ENCODE measurements around the gene OPRD1. TPM values are rescaled to one million over a fixed set of nuclear protein-coding genes. Genes with fewer than 3 reads are reported as not detected.
A peak's percentile ranks its signal among the peaks of the same experiment; 100 is the strongest.

The OPRD1 gene
- polyA plus RNA-seq, 1 experiment: not detected

DNA sequence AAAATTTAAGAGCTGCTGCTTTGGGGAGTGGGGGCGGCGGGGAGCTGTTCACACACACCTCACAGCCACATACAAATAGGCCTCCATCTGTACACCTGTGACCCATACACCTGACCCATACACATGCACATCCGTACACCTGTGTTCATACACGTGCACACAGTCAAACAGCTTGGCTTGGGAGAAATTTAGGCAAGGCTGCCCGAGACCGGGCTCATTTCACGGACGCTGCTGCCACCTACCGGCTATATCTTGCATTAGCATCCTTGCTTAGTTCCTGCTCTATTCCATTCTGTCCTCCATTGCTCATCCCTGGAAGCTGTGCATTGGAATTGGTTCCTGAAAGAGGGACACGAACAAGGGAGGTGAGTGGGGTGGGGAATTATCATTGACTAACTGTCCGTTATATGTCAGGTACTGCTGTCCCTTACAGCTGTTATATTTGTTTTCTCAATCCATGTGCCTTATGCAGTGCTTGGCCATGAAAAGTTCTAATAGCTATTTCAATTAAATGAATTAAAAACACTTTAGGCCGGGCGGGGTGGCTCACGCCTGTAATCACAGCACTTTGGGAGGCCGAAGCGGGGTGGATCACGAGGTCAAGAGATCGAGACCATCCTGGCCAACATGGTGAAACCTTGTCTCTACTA, 65.3 kb downstream of the OPRD1 start:
- POLR2A ChIA-PET: no interaction called here

DNA sequence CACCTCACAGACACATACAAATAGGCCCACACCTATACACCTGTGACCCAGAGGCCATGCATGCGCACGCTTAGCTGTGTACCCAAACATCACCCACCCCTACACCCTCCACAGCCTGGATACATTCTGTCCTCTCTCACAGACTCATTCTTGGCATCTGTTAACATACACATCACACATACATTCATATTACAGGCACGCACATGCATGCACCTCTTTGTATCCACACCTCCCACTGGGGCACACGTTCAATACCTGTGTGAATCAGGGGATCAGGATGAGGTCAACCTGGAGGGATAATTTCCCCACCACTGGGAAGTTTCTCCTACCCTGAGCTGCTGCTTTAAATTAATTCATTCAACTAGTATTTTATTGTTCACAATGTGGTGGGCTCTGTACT, 66.8 kb downstream of the OPRD1 start:
- Histone ChIP-seq H3K36me3 (ENCODE audit: control insufficient read depth, insufficient read depth, low read length) (no peaks in the 10 kb centered on the region), H3K27me3 (ENCODE audit: control insufficient read depth, insufficient read depth, low read length) (no peaks in the 10 kb centered on the region), H3K4me3 (ENCODE audit: low read depth, low read length) (no peak overlapping the region)
- POLR2A ChIA-PET: interaction anchor here (0.6 kb wide), 1 partner anchor 145 kb away, joined by 4 read pairs; no protein-coding TSS in a partner anchor
- CTCF ChIA-PET: interaction anchor here (0.6 to 11.1 kb wide), 10 partner anchors 11 to 322 kb away, joined by 3 to 369 read pairs (median 10); partner anchors contain the start of gene SRSF4
- DNase-seq (ENCODE audit: low read depth): no peak
- TF ChIP-seq, protein P1, sequence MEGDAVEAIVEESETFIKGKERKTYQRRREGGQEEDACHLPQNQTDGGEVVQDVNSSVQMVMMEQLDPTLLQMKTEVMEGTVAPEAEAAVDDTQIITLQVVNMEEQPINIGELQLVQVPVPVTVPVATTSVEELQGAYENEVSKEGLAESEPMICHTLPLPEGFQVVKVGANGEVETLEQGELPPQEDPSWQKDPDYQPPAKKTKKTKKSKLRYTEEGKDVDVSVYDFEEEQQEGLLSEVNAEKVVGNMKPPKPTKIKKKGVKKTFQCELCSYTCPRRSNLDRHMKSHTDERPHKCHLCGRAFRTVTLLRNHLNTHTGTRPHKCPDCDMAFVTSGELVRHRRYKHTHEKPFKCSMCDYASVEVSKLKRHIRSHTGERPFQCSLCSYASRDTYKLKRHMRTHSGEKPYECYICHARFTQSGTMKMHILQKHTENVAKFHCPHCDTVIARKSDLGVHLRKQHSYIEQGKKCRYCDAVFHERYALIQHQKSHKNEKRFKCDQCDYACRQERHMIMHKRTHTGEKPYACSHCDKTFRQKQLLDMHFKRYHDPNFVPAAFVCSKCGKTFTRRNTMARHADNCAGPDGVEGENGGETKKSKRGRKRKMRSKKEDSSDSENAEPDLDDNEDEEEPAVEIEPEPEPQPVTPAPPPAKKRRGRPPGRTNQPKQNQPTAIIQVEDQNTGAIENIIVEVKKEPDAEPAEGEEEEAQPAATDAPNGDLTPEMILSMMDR (IDR thresholded peaks at IDR 0.05; ENCODE audit: insufficient read depth, low read depth, low read length): no peak

More for the DNA sequence above, 65.3 kb downstream of the OPRD1 start:
- TF ChIP-seq, protein P1 (IDR thresholded peaks at IDR 0.05; ENCODE audit: insufficient read depth, low read depth, low read length): peak; percentile 85
- Histone ChIP-seq H3K4me3 (ENCODE audit: low read depth, low read length) (no peak overlapping the region), H3K27me3 (ENCODE audit: control insufficient read depth, insufficient read depth, low read length) (peaks cover 2% of the 10 kb centered on the region; the same call in 1 of the 2 replicates), H3K36me3 (ENCODE audit: control insufficient read depth, insufficient read depth, low read length) (no peaks in the 10 kb centered on the region)
- CTCF ChIA-PET: interaction anchor here (0.6 to 11.1 kb wide), 64 partner anchors 9 to 524 kb away, joined by 3 to 369 read pairs (median 4); partner anchors contain the start of genes EPB41, SRSF4, TAF12 and YTHDF2
- no peak for DNase-seq (ENCODE audit: low read depth)

DNA sequence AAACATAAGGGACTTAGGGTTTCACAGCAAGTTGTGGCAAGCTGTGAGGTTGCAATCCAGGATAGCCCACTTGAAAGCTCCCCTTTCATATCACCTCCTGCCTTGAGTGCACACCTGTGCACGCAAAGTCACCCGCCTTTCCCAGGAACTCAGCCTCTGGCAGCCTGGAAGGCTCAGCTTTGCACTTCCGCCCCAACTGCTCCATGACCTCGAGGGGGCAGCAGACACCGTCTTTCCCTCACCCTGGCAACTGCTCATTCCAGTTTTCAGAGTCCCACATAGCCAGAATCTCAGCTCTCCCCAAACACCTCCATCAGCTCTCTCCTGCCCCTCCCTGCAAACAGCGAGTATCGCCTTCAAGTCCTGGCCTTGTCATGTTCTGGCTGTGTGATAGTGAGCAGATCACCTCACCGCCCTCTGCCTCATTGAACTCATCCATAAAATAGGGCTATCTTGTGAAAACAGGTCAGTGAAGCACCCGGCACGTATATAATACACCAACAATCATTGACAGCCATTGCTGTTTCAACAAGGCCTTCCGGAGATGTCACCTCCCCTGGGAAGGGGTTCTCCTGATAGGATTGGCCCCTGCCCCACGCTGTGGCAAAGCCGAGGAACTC, 70.1 kb downstream of the OPRD1 start:
- peak; percentile 28 for DNase-seq (ENCODE audit: low read depth)
- Histone ChIP-seq H3K4me3 (ENCODE audit: low read depth, low read length) (no peak overlapping the region), H3K36me3 (ENCODE audit: control insufficient read depth, insufficient read depth, low read length) (no peaks in the 10 kb centered on the region), H3K27me3 (ENCODE audit: control insufficient read depth, insufficient read depth, low read length) (no peaks in the 10 kb centered on the region)
- TF ChIP-seq, protein P1 (IDR thresholded peaks at IDR 0.05; ENCODE audit: insufficient read depth, low read depth, low read length): peak; percentile 96
- ChIA-PET POLR2A (interaction anchor here (0.5 to 0.6 kb wide), 2 partner anchors 240 to 326 kb away, joined by 3 read pairs; no protein-coding TSS in a partner anchor), CTCF (interaction anchor here (0.6 to 11.1 kb wide), 33 partner anchors 9 to 826 kb away, joined by 3 to 369 read pairs (median 4); partner anchors contain the start of gene SRSF4)

DNA sequence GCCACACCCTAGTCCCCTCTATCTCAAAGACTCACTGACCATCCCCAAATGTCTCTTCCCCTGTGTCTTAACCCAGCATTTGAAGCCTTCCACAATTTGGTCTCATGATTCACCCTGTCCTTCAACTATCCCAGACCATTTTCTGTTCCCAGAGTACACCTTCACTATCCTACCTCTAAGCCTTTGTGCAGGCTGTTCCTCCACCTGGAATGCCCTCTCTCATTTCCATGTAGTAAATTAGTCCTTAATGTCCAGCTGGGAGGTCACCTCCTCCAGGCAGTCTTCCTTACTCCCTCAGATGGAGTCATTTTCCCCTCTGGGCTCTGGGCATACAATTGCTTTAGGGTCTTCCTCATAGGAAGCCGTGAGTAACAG, 71.3 kb downstream of the OPRD1 start:
- TF ChIP-seq, protein P1 (IDR thresholded peaks at IDR 0.05; ENCODE audit: insufficient read depth, low read depth, low read length): no peak
- H3K36me3 ChIP-seq (ENCODE audit: control insufficient read depth, insufficient read depth, low read length): no peaks in the 10 kb centered on the region
- CTCF ChIA-PET: interaction anchor here (11.0 to 11.1 kb wide), 2 partner anchors 153 to 318 kb away, joined by 203 to 369 read pairs; no protein-coding TSS in a partner anchor
- DNase-seq (ENCODE audit: low read depth): no peak
- POLR2A ChIA-PET: no interaction called here
- no peak overlapping the region for H3K4me3 ChIP-seq (ENCODE audit: low read depth, low read length)
- no peaks in the 10 kb centered on the region for H3K27me3 ChIP-seq (ENCODE audit: control insufficient read depth, insufficient read depth, low read length)

DNA sequence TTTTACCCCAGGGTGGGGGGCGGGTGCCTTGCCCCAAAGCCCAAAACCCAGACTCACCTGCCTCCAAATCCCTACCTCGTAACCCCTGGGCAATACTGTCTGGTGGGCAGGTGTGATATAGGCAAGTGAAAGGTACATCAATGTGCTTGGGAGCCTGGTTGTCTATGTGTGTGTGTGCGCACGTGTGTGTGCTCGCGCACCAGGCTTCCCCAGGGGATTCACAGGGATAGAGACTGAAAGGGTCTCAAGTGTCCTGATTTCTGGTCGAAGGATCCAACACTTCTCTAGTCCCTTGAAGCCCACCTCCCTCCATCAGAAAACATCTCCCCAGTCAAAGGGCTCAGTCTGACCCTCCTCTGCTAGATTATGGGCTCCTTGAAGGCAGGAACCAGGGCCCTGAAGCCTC, 73.5 kb downstream of the OPRD1 start:
- TF ChIP-seq, protein P1 (IDR thresholded peaks at IDR 0.05; ENCODE audit: insufficient read depth, low read depth, low read length): no peak
- H3K4me3 ChIP-seq (ENCODE audit: low read depth, low read length): no peak overlapping the region
- ChIA-PET POLR2A (interaction anchor here (0.6 kb wide), 3 partner anchors 242 to 1216 kb away, joined by 4 to 11 read pairs (median 9); partner anchors contain the start of gene TAF12), CTCF (interaction anchor here (0.6 to 11.1 kb wide), 12 partner anchors 8 to 1022 kb away, joined by 3 to 369 read pairs (median 3); partner anchors contain the start of gene SRSF4)
- no peaks in the 10 kb centered on the region for H3K36me3 ChIP-seq (ENCODE audit: control insufficient read depth, insufficient read depth, low read length)
- no peak for DNase-seq (ENCODE audit: low read depth)
- H3K27me3 ChIP-seq (ENCODE audit: control insufficient read depth, insufficient read depth, low read length): no peaks in the 10 kb centered on the region
